ENCODE data around the gene CLCN5.

Gene CLCN5

DNA sequence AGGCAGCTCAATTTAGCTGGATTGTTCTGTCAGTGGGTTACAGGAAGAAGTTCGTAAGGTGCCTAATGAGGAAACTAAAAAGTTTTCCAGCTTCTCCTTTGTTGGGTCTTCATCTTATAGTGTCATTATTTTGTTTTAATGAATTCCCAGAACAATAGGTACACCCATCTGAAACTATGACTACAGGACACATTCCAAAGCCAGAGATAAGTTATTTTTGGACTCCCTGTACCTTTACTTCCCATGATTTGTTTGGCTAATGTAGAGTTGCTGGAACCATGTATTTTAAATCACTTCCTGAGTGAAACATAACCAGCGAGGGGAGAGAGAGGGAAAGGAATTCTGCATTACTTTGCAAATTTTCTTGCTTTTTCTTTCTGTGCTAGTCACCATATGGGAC, 114.0 kb downstream of the CLCN5 start:
- H3K9me3 Mint-ChIP-seq: no peaks in the 10 kb centered on the region
- H3K36me3 Mint-ChIP-seq (ENCODE audit: low read depth): no peaks in the 10 kb centered on the region
- H3K4me3 Mint-ChIP-seq: no peak overlapping the region

DNA sequence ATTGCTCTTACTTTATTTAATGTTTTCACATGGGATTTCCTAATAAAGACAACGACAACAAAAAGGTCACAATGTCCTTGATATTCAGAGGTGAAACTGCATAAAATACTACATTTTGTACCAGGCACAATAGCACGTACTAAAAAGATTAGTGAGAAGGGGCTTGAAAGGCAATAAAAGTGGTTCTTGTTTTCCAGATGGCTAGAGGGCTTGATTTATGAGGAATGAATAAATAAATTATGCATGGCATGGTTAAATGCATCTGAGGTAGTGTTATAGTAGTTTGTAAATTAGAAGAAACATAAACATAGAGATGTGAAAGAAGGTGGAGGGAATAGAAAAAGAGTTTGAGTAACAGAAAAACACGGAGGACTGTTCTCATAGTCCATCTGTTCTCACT, 123.4 kb downstream of the CLCN5 start:
- H3K4me1 Mint-ChIP-seq: peaks cover 10% of the 10 kb centered on the region
- H3K27me3 Mint-ChIP-seq (ENCODE audit: low read depth): no peaks in the 10 kb centered on the region
- TF ChIP-seq, protein P1, sequence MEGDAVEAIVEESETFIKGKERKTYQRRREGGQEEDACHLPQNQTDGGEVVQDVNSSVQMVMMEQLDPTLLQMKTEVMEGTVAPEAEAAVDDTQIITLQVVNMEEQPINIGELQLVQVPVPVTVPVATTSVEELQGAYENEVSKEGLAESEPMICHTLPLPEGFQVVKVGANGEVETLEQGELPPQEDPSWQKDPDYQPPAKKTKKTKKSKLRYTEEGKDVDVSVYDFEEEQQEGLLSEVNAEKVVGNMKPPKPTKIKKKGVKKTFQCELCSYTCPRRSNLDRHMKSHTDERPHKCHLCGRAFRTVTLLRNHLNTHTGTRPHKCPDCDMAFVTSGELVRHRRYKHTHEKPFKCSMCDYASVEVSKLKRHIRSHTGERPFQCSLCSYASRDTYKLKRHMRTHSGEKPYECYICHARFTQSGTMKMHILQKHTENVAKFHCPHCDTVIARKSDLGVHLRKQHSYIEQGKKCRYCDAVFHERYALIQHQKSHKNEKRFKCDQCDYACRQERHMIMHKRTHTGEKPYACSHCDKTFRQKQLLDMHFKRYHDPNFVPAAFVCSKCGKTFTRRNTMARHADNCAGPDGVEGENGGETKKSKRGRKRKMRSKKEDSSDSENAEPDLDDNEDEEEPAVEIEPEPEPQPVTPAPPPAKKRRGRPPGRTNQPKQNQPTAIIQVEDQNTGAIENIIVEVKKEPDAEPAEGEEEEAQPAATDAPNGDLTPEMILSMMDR (IDR thresholded peaks at IDR 0.05; ENCODE audit: unreplicated experiment in 3 of 3): no peak
- peak overlapping the region in 2 of 3 experiments; percentile 37 to 84 for H3K27ac Mint-ChIP-seq
- no peak overlapping the region for H3K4me3 Mint-ChIP-seq
- H3K9me3 Mint-ChIP-seq: no peaks in the 10 kb centered on the region
- H3K36me3 Mint-ChIP-seq (ENCODE audit: low read depth): no peaks in the 10 kb centered on the region

More for the DNA sequence above, 114.0 kb downstream of the CLCN5 start:
- TF ChIP-seq, protein P1 (IDR thresholded peaks at IDR 0.05; ENCODE audit: unreplicated experiment in 3 of 3): no peak
- peaks cover 25% of the 10 kb centered on the region for H3K4me1 Mint-ChIP-seq
- no peaks in the 10 kb centered on the region for H3K27me3 Mint-ChIP-seq (ENCODE audit: low read depth)
- peak overlapping the region; percentile 44 to 89 (median 74) for H3K27ac Mint-ChIP-seq

DNA sequence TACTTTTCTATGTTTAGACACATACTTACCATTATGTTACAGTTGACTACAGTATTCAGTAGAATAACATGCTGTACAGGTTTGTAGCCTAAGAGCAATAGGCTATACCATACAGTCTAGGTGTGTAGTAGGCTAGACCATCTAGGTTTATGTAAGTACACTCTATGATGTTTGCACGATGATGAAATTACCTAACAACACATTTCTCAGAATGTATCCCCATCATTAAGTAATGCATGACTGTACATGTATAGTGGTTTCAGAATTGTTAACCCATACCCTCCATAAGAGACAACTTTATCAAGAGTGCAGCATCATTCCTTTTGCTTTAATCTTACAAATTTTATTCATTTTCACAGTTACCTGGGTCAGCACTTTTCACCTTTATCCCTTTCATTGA, 126.8 kb downstream of the CLCN5 start:
- Mint-ChIP-seq H3K36me3 (ENCODE audit: low read depth) (peaks cover 4% of the 10 kb centered on the region), H3K4me3 (no peak overlapping the region), H3K4me1 (peaks cover 10% of the 10 kb centered on the region), H3K27ac (no peak overlapping the region), H3K9me3 (peaks cover 7% of the 10 kb centered on the region), H3K27me3 (ENCODE audit: low read depth) (no peaks in the 10 kb centered on the region)
- TF ChIP-seq, protein P1 (IDR thresholded peaks at IDR 0.05; ENCODE audit: unreplicated experiment in 3 of 3): no peak

DNA sequence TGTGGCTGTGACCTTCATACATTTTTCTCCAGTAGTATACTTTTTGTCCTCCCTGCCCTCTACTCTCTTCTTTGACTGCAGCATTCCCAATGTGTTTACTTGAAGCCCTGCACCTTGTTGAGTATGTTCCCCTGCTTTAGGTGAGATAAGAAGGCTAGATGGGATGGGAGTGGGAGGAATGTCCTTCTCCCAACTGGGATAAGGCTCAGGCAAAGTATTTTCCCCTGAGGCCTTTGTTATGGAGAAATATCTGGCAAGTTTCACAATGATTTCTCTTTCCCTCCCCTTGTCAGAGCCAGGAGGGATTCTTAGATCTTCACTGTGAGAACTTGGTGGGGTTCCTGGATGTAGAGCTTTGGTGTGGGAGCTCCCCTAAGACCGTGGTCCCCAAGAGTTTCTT, 131.8 kb downstream of the CLCN5 start:
- Mint-ChIP-seq H3K4me1 (no peaks in the 10 kb centered on the region), H3K27me3 (ENCODE audit: low read depth) (no peaks in the 10 kb centered on the region), H3K27ac (no peak overlapping the region), H3K9me3 (peaks cover 12% of the 10 kb centered on the region), H3K36me3 (ENCODE audit: low read depth) (peaks cover 13% of the 10 kb centered on the region), H3K4me3 (no peak overlapping the region)
- TF ChIP-seq, protein P1 (IDR thresholded peaks at IDR 0.05; ENCODE audit: unreplicated experiment in 3 of 3): no peak

DNA sequence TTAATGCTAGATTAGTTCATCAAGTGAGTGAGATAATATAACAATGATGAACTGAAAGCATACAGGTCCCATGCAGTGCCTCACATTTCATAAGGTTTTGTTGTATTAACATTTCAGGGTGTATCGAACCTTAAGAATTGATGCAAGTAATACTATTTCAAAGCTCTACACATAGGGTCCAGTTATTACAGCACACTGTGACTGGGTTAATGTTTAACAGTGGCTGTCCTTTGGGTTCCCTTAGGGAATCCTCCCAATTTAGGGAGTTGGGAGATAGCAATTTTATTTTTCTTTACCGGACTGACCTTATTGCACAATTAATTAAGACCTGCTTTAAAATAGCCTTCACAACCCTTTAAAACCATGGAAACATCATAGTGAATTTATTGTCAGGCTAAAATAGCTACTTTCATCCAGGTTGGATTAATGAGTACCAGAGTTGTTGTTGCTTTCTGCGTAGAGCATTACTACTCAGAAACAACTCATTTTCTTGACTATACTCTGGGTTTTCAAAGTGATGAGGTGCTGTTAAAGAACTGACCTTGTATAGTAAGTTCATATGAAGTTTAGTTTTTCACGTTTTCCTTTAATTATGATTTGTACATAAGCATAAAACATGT, 144.0 kb downstream of the CLCN5 start:
- TF ChIP-seq, protein P1 (IDR thresholded peaks at IDR 0.05; ENCODE audit: unreplicated experiment in 3 of 3): no peak
- peaks cover 7% of the 10 kb centered on the region for H3K4me1 Mint-ChIP-seq
- H3K27ac Mint-ChIP-seq: peak overlapping the region; percentile 53 to 94 (median 92)
- H3K9me3 Mint-ChIP-seq: peaks cover 2% of the 10 kb centered on the region
- no peak overlapping the region for H3K4me3 Mint-ChIP-seq
- H3K27me3 Mint-ChIP-seq (ENCODE audit: low read depth): no peaks in the 10 kb centered on the region
- H3K36me3 Mint-ChIP-seq (ENCODE audit: low read depth): peaks cover 9% of the 10 kb centered on the region

All from nephron (organoid).